OCI-LY3 (cell line): ENCODE measurements around the gene CFAP74.

Experiments used
- EZH2phosphoT487 ChIP-seq: fragments of 200-600 bp; shearing (Covaris generic); IDR thresholded peaks from 2 replicates; pipeline ENCODE4 v1.6.1; 2018; ENCODE audit warnings: antibody characterized with exemption, mixed run types, low read depth
- TF ChIP-seq, protein P1 (sequence below): fragments of 200-600, 300-600 bp; sonication (generic); IDR thresholded peaks from 2 replicates; pipeline ENCODE4 v1.5.1; 2014; ENCODE audit warnings: antibody characterized with exemption, low read length, low read depth

DNA sequence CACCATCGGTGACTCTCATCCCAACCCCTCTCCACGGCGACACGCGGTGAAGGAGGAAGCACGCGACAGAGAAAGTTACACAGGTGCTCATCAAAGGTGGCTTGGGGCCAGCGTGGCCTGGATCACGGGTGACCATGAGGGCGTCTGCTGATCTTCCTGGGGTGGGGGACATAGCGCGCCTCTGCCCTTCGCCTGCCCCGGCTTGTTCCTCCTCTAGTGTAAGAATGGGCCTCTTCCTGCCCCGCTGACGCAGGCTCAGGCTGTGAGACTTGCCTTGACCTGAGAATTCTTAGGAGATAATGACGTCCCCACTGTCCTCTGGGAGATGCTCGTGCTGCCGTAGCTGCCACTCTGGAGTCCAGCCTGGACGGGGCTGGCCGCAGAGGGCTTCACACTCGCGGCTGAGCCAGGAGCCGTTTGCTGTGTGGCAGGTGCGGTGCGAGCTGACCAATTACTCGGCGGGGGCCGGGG, 45.5 kb downstream of the CFAP74 start:
- TF ChIP-seq, protein P1, sequence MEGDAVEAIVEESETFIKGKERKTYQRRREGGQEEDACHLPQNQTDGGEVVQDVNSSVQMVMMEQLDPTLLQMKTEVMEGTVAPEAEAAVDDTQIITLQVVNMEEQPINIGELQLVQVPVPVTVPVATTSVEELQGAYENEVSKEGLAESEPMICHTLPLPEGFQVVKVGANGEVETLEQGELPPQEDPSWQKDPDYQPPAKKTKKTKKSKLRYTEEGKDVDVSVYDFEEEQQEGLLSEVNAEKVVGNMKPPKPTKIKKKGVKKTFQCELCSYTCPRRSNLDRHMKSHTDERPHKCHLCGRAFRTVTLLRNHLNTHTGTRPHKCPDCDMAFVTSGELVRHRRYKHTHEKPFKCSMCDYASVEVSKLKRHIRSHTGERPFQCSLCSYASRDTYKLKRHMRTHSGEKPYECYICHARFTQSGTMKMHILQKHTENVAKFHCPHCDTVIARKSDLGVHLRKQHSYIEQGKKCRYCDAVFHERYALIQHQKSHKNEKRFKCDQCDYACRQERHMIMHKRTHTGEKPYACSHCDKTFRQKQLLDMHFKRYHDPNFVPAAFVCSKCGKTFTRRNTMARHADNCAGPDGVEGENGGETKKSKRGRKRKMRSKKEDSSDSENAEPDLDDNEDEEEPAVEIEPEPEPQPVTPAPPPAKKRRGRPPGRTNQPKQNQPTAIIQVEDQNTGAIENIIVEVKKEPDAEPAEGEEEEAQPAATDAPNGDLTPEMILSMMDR = no peak
- TF ChIP-seq EZH2phosphoT487 = no peak
